ENCODE results near the gene RAB36. TPM values are rescaled to one million over a fixed set of nuclear protein-coding genes. Genes with fewer than 3 reads are reported as not detected.

Gene RAB36
- total RNA-seq, 1 experiment from 2014 or later = 1.4 TPM

- no peak overlapping the region for H2BK20ac ChIP-seq (ENCODE audit: low read depth, low read length, poor library complexity, severe bottlenecking)
- Mint-ChIP-seq H3K36me3 (ENCODE audit: insufficient read depth in 1 of 3, low read depth in 3 of 3) (no peaks in the 10 kb centered on the region; a peak in 1 of 7 replicates), H3K9me3 (no peaks in the 10 kb centered on the region), H3K27me3 (ENCODE audit: low read depth) (peaks cover 9% of the 10 kb centered on the region), H3K4me3 (no peak overlapping the region), H3K27ac (no peak overlapping the region), H3K4me1 (peaks cover 12 to 29% of the 10 kb centered on the region in 2 experiments)
- no peak overlapping the region for H3K9ac ChIP-seq (ENCODE audit: extremely low read depth, insufficient read length, low read length)
- H3K4ac ChIP-seq (ENCODE audit: low read depth, low read length) = no peak overlapping the region
- no peak overlapping the region for H3K27ac ChIP-seq (ENCODE audit: insufficient read length, low read depth, low read length)
- no peak overlapping the region for H3K18ac ChIP-seq (ENCODE audit: insufficient read length, low read depth, low read length)
- no peak overlapping the region for H2BK12ac ChIP-seq (ENCODE audit: insufficient read length, low read depth, low read length)
- H3K79me2 ChIP-seq (ENCODE audit: insufficient read depth, low read length) = no peaks in the 10 kb centered on the region
- no peaks in the 10 kb centered on the region for H3K4me1 ChIP-seq (ENCODE audit: insufficient read depth, low read length)
- no peak overlapping the region for H3K56ac ChIP-seq (ENCODE audit: insufficient read length, low read depth, low read length)
- no peak overlapping the region for H4K8ac ChIP-seq (replicated peaks; ENCODE audit: insufficient read length, low read depth, low read length)
- no peaks in the 10 kb centered on the region for H3K23me2 ChIP-seq (ENCODE audit: insufficient read length, low read depth, low read length, poor library complexity, severe bottlenecking)
- H3K9me3 ChIP-seq (ENCODE audit: control insufficient read depth, low read depth, low read length) = no peaks in the 10 kb centered on the region
- no CpG with 5 or more reads among the region's 4 CpGs for WGBS (ENCODE audit: extremely low coverage, insufficient read length, low lambda C conversion rate)
- no peak for TF ChIP-seq CTCF (conservative IDR thresholded peaks at IDR 0.05)
- H3K4me2 ChIP-seq (ENCODE audit: insufficient read depth, insufficient read length, low read length) = no peak overlapping the region
- H2AFZ ChIP-seq (ENCODE audit: low read length) = no peak overlapping the region
- H3K79me1 ChIP-seq (ENCODE audit: insufficient read depth, low read depth, low read length, poor library complexity, severe bottlenecking) = no peaks in the 10 kb centered on the region
- H3T11ph ChIP-seq (ENCODE audit: low read length) = no peak overlapping the region
- H2BK15ac ChIP-seq (ENCODE audit: low read depth, low read length) = no peak overlapping the region
- H3K14ac ChIP-seq (ENCODE audit: insufficient read depth, low read length) = no peak overlapping the region
- H3K27me3 ChIP-seq (ENCODE audit: insufficient read depth, low read length) = no peaks in the 10 kb centered on the region
- DNase-seq = no peak
- H2BK120ac ChIP-seq (ENCODE audit: low read depth, low read length, poor library complexity, severe bottlenecking) = no peak overlapping the region
- H2AK5ac ChIP-seq (ENCODE audit: insufficient read length, low read length) = no peak overlapping the region
- H4K5ac ChIP-seq (ENCODE audit: insufficient read length, low read depth, low read length) = no peak overlapping the region
- no peak overlapping the region for H2BK5ac ChIP-seq (ENCODE audit: insufficient read length, low read length)
- H4K20me1 ChIP-seq (ENCODE audit: control insufficient read depth, insufficient read depth, insufficient read length) = no peaks in the 10 kb centered on the region
- H4K91ac ChIP-seq (ENCODE audit: insufficient read length, low read depth, low read length) = no peak overlapping the region
- no peak overlapping the region for H3K23ac ChIP-seq (ENCODE audit: insufficient read length, low read depth, low read length)
Observed at GRCh38 chr22:23161029-23161428, 15.8 kb downstream of the RAB36 start.
